Measurements from ENCODE around the gene ZNF502.
A peak's percentile ranks its signal among the peaks of the same experiment; 100 is the strongest.

Gene ZNF502

DNA sequence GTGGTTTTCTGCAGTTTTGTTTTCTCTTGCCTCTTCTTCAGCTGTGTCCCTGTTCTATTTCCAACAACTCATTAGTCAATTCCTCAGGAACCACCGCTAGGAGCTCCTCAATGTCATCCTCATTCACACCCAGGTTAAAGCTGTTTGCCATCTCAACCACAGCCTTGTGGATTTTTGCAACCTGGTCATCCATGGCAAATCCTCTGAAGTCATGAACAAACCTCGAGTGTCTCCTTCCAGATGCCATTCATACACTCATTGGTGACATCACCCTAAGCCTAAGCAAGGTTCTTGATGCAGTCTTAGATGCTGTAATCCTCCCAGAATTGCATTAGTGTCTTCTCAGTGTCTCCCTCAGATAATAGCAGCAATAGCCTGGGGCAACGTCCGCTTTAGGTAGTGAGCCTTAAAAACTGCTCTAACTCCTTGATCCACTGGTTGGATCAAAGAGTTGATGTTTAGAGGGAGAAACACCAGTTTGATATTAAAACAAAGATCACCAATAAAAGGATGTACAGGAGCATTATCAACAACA, 31.5 kb upstream of the ZNF502 start:
- no peak overlapping the region for H3K4me3 ChIP-seq (ENCODE audit: low read length)
- TF ChIP-seq, protein P1, sequence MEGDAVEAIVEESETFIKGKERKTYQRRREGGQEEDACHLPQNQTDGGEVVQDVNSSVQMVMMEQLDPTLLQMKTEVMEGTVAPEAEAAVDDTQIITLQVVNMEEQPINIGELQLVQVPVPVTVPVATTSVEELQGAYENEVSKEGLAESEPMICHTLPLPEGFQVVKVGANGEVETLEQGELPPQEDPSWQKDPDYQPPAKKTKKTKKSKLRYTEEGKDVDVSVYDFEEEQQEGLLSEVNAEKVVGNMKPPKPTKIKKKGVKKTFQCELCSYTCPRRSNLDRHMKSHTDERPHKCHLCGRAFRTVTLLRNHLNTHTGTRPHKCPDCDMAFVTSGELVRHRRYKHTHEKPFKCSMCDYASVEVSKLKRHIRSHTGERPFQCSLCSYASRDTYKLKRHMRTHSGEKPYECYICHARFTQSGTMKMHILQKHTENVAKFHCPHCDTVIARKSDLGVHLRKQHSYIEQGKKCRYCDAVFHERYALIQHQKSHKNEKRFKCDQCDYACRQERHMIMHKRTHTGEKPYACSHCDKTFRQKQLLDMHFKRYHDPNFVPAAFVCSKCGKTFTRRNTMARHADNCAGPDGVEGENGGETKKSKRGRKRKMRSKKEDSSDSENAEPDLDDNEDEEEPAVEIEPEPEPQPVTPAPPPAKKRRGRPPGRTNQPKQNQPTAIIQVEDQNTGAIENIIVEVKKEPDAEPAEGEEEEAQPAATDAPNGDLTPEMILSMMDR (conservative IDR thresholded peaks at IDR 0.05; ENCODE audit: low read length), result no peak
- DNase-seq (ENCODE audit: low read depth), result peak; percentile 21

DNA sequence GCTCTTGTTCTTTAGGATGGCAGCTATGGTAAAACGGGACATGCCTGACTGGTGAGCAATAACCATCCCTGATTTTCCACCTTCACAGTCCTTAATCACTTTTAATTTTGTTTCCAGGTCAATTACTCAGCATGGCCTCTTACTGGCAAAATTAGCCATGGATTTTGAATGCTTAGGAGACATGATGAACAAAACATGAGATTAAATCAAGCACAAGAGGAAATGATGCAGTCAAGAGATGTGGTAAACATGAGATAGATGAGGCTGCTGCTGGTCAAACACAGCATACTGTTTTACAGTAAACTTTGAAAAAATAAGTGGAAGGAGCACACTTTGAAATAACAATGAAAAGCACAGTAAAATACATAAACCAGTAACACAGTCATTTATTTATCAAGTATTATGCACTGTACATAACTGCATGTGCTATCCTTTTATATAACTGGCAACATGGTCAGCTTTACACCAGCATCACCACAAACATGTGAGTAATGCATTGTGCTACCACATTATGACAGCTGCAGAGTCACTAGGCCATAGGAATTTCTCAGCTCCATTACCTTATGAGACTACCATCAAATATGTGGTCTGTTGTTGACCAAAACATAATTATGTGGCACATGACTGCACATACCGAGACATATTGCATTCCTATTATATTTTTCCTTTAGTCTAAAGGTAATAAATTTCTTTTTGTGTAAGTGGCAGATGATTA, 30.1 kb upstream of the ZNF502 start:
- DNase-seq (ENCODE audit: low read depth), result peak; percentile 90

DNA sequence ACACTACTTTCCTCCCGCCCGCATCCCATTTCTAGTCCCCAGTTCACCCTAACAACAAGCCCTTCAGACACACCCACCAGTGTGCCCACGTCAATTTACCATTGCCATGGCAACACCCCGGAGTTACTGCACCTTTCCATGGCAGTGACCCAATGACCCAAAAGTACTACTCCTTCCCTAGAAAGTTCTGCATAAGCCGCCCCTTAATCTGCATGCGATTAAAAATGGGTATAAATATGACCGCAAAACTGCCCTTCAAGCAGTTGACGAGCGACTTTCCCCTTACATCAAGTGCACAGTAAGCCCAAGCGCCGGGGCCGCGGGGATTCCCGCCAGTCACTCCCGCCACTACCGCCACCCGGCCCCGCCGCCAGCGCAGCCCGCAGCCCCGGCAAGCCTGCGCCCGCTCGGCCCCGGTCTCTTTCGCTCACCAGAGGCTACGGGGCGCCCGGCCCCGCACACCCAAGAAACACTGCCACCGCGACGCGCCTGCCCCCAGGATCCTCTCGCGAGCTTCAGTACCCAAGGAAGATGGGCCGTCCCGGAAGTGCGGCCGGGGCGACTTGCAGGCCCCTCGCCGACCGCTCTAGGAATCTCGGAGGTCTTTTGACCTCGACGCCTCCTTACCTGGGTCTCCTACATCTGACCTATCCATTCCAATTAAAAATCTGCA, 27.2 kb upstream of the ZNF502 start:
- TF ChIP-seq, protein P1 (conservative IDR thresholded peaks at IDR 0.05; ENCODE audit: low read length), result no peak
- DNase-seq (ENCODE audit: low read depth), result peak; percentile 92
- H3K4me3 ChIP-seq (ENCODE audit: low read length), result peak overlapping the region; percentile 65

More for the DNA sequence above, 30.1 kb upstream of the ZNF502 start:
- H3K4me3 ChIP-seq (ENCODE audit: low read length), result no peak overlapping the region
- TF ChIP-seq, protein P1 (conservative IDR thresholded peaks at IDR 0.05; ENCODE audit: low read length), result no peak

DNA sequence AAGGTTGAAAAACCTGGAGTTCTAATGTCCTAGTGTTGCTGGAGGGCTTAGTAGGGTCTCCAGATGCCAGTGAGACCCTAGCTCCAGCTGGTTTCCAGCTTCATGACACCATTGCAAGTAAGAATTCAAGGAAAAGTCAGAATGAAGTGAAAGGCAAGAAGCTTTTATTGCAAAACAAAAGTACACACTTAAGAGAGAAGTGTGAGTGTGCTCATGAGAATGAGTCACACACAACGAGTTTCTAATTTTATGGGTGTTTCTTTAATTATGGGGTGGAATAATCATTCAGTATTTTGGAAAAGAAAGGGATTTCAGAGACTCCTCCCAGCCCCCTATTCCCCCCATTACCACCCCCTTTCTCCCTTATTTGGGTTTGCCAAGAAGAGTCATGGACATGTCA, 24.6 kb upstream of the ZNF502 start:
- no peak overlapping the region for H3K4me3 ChIP-seq (ENCODE audit: low read length)
- DNase-seq (ENCODE audit: low read depth), result no peak
- TF ChIP-seq, protein P1 (conservative IDR thresholded peaks at IDR 0.05; ENCODE audit: low read length), result no peak

DNA sequence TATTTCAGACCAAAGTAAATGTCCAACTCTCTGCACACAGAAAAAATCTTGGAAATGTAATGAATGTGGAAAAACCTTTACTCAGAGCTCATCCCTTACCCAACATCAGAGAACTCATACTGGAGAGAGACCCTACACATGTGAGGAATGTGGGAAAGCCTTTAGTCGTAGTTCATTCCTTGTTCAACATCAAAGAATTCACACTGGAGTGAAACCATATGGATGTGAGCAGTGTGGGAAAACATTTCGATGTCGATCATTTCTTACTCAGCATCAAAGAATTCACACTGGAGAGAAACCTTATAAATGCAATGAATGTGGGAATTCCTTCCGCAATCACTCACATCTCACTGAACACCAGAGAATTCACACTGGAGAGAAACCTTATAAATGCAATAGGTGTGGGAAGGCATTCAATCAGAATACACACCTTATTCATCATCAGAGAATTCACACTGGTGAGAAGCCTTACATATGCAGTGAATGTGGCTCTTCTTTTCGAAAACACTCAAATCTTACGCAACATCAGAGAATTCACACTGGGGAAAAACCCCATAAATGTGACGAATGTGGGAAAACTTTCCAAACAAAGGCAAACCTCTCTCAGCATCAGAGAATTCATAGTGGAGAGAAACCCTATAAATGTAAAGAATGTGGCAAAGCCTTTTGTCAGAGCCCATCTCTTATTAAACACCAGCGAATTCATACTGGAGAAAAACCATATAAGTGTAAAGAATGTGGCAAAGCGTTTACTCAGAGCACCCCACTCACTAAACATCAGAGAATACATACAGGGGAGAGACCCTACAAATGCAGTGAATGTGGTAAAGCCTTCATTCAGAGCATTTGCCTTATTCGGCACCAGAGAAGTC, 9.0 kb downstream of the ZNF502 start:
- TF ChIP-seq, protein P1 (conservative IDR thresholded peaks at IDR 0.05; ENCODE audit: low read length), result no peak
- H3K4me3 ChIP-seq (ENCODE audit: low read length), result no peak overlapping the region
- no peak for DNase-seq (ENCODE audit: low read depth)

DNA sequence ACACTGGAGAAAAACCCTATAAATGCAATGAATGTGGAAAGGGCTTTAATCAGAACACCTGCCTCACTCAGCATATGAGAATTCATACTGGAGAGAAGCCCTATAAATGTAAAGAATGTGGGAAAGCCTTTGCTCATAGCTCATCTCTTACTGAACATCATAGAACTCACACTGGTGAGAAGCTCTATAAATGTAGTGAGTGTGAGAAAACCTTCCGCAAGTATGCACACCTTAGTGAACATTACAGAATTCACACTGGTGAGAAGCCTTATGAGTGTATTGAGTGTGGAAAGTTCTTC, 9.6 kb downstream of the ZNF502 start:
- no peak for DNase-seq (ENCODE audit: low read depth)
- TF ChIP-seq, protein P1 (conservative IDR thresholded peaks at IDR 0.05; ENCODE audit: low read length), result no peak
- H3K4me3 ChIP-seq (ENCODE audit: low read length), result no peak overlapping the region

Data from AG10803 (cell line).